GM20000 (cell line): Measurements from ENCODE around the gene IP6K3.

Experiments
- DNase-seq: peaks from one replicate; pipeline ENCODE4 v3.0.0; 2012; ENCODE audit warnings: low spot score
- CTCF ChIP-seq: IDR thresholded peaks from 2 replicates; pipeline ENCODE4 v1.5.1; 2012; ENCODE audit warnings: mild to moderate bottlenecking, control low read depth; ENCODE audit errors: extremely low read depth, missing control alignments

IP6K3 gene

GRCh38 chr6:33788694-33789549 lies 42.2 kb upstream of the IP6K3 start, which contains the start of gene LEMD2:
Gene LEMD2, minus strand, starts transcription at chr6:33789130. Its CDS starts 14 bp downstream, at chr6:33789116.
- TF ChIP-seq CTCF, result no peak
- DNase-seq, result peak; percentile 98

- TF ChIP-seq CTCF, result no peak
- DNase-seq, result peak; percentile 86
Observed at GRCh38 chr6:33787954-33788693, 41.4 kb upstream of the IP6K3 start.

GRCh38 chr6:33787346-33787953 lies 40.7 kb upstream of the IP6K3 start:
- no peak for DNase-seq
- TF ChIP-seq CTCF, result no peak

- no peak for TF ChIP-seq CTCF
Observed at GRCh38 chr6:33786736-33787135, 40.0 kb upstream of the IP6K3 start.

GRCh38 chr6:33785778-33786177 lies 39.1 kb upstream of the IP6K3 start:
- no peak for TF ChIP-seq CTCF
- no peak for DNase-seq

More at GRCh38 chr6:33786736-33787135, 40.0 kb upstream of the IP6K3 start:
- DNase-seq, result no peak

GRCh38 chr6:33784787-33785186 lies 38.1 kb upstream of the IP6K3 start:
- DNase-seq, result no peak
- TF ChIP-seq CTCF, result no peak
